HUES48 (cell line): ENCODE data around the gene VWA2.
A peak's percentile ranks its signal among the peaks of the same experiment; 100 is the strongest.

ENCODE experiments used
- H3K27ac ChIP-seq: one replicate; pipeline ENCODE4 v1.7.0; 2013; ENCODE audit warnings: low read depth, low read length, inconsistent platforms
- H3K27me3 ChIP-seq: 2 replicates; pipeline ENCODE4 v1.6.1; 2013; ENCODE audit warnings: mild to moderate bottlenecking, low read length; ENCODE audit not compliant: control insufficient read depth, insufficient read depth
- H3K36me3 ChIP-seq: 2 replicates; pipeline ENCODE4 v1.6.1; 2013; ENCODE audit warnings: low read length; ENCODE audit not compliant: control insufficient read depth, insufficient read depth
- H3K4me1 ChIP-seq: 2 replicates; pipeline ENCODE4 v1.6.1; 2013; ENCODE audit warnings: mild to moderate bottlenecking, low read length; ENCODE audit not compliant: control insufficient read depth, insufficient read depth
- H3K4me3 ChIP-seq: 2 replicates; pipeline ENCODE4 v1.5.1; 2013; ENCODE audit warnings: mild to moderate bottlenecking, low read depth, low read length
- H3K9ac ChIP-seq: 2 replicates; pipeline ENCODE4 v1.6.1; 2013; ENCODE audit warnings: mild to moderate bottlenecking, low read depth, low read length, moderate library complexity
- H3K9me3 ChIP-seq: 2 replicates; pipeline ENCODE4 v1.6.1; 2013; ENCODE audit warnings: low read length; ENCODE audit not compliant: control insufficient read depth, insufficient read depth

The VWA2 gene

DNA sequence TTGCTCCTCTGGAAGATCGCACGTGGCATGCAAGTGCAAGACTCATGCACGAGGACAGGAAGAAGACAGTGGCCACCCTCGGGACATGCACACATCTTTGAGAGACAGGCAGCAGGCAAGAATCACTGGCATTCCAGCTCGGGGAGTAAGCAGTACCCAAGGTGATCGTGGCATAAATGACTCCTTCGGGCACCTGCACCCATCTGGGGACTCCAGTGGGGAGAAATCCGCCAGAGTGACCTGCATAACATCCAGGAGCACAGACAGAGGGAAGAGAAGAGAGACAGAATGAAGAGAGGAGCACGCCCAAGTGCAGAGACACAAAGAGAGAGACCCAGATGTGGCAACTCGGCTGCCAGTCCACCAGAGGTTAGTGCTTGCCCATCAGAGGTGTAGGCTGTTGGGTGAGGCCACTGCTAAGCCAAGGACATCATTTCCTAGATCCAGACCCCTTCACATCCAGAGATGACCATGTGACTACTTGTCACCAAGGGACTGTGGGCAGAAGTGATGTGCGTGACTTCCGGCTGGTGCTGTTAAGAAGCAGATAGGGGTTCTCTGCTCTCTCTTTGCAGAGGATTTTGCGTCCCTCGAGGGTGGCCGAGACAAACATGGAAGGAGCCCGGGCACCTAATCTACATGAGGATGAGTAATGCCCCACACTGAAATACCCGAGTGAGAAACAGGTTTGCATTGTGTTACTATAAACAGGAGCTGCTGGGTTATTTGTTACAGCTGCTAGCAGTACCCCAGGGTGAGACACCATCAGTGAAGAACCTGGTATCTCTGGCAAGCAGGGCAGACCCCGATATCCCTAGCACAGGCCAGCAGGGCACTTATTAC lies 80.6 kb downstream of the VWA2 start:
- Histone ChIP-seq H3K27ac (no peak overlapping the region), H3K27me3 (no peaks in the 10 kb centered on the region), H3K9ac (no peak overlapping the region), H3K36me3 (no peaks in the 10 kb centered on the region), H3K4me1 (peaks cover 7% of the 10 kb centered on the region), H3K4me3 (no peak overlapping the region), H3K9me3 (no peaks in the 10 kb centered on the region)

DNA sequence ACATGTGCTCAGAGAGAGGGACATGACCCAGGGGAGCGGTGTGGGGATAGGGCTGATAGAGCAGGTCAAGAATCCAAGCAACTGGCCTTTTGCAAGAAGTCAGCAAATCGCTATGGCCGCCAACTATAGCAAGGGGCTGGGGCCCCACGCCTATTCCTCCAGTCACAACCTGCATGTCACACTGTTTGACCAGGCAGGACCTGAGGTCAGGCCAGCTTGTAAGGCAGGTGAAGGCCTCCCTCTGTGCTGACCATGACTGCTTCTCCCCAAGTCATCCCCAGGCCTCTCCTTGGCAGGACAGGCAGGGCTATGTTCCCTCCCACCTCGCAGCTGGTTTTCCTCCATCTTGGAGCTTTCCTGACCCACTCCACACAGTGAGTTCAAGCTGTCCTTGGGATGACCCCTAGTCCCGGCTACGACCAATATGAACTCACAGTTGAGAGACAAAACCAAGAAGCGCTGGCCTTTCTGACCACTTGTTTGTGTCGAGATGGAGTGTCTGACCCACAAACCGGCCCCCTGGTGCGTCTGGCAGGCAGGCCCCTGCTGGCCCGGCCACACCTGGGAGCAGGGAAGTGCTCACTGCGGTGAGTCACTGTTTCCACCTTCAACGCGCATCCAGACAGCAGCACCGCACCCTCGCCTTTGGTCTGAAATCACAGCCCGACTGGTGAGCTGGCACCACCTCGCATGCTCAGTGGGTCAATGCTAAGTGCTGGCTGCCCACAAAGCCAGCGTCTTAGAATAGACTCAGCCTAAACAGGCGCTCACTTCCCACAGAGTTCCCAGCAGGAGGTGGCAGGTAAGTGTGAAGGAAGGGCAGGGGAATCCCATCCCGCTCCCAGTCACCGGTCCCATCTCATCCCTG lies 81.4 kb downstream of the VWA2 start:
- Histone ChIP-seq H3K36me3 (no peaks in the 10 kb centered on the region), H3K9me3 (no peaks in the 10 kb centered on the region), H3K4me1 (peaks cover 7% of the 10 kb centered on the region), H3K4me3 (no peak overlapping the region), H3K9ac (no peak overlapping the region), H3K27ac (peak overlapping the region; percentile 41), H3K27me3 (no peaks in the 10 kb centered on the region)

DNA sequence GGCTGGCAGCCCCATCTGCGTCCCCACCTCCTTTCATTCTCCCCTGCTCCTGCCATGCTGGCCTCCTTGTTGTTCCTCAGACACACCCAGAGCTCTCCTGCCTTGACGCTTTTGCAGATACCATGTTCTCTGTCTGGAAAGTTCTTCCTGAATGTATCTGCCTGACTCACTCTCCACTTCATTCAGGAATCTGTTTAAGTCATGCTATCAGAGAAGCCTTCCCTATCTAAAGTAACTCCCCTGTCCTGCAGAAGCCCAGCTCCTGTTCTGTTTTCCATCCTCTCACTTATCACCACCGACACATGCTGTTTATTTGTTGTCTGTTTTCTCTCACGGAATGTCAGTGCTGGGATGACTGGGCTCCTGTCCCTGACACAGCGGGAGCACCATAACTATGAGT lies 83.3 kb downstream of the VWA2 start:
- no peak overlapping the region for H3K4me3 ChIP-seq
- H3K27me3 ChIP-seq, result no peaks in the 10 kb centered on the region
- no peaks in the 10 kb centered on the region for H3K36me3 ChIP-seq
- no peak overlapping the region for H3K9ac ChIP-seq
- H3K9me3 ChIP-seq, result no peaks in the 10 kb centered on the region
- no peak overlapping the region for H3K27ac ChIP-seq
- H3K4me1 ChIP-seq, result peaks cover 7% of the 10 kb centered on the region

DNA sequence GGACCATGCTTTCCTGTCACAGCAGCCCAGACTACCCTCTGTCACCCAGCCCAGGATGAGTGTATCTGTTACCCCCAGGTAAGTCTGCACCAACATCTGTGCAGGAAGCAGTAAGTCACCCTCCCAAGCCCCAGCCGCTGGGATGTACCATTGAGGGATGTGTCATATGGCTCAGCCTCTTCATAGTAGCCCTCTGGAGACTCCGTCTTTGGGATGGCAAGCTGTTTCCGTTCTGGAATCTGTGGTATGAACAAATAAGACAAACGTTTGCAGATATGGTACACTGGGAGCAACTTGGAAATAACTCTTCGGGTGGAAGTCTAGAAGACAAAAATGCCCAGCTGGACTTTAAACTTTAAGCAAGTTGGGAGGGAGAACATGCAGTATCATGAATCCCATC lies 84.0 kb downstream of the VWA2 start:
- Histone ChIP-seq H3K4me3 (no peak overlapping the region), H3K36me3 (no peaks in the 10 kb centered on the region), H3K9ac (no peak overlapping the region), H3K27ac (no peak overlapping the region), H3K9me3 (no peaks in the 10 kb centered on the region), H3K27me3 (no peaks in the 10 kb centered on the region), H3K4me1 (peaks cover 7% of the 10 kb centered on the region)

DNA sequence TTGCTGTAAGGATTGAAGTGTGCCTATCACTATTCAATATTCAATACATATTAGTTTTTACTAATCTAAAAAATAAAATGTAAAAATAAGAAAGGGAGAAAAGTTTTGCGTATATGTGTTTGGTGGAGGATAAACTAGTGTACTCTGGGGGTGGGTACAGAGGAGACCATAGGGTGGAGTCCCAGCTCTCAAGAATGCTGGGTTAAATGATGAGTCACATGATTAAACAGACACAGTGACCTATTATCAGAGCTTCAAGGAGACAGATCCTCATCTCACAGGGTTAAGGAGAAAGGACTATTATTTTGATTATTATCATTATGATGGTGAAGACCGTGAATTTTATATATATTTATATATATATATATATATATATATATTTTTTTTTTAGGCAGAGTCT lies 87.7 kb downstream of the VWA2 start:
- Histone ChIP-seq H3K9ac (no peak overlapping the region), H3K9me3 (no peaks in the 10 kb centered on the region), H3K4me1 (no peaks in the 10 kb centered on the region), H3K27ac (no peak overlapping the region), H3K27me3 (no peaks in the 10 kb centered on the region), H3K4me3 (no peak overlapping the region), H3K36me3 (no peaks in the 10 kb centered on the region)

DNA sequence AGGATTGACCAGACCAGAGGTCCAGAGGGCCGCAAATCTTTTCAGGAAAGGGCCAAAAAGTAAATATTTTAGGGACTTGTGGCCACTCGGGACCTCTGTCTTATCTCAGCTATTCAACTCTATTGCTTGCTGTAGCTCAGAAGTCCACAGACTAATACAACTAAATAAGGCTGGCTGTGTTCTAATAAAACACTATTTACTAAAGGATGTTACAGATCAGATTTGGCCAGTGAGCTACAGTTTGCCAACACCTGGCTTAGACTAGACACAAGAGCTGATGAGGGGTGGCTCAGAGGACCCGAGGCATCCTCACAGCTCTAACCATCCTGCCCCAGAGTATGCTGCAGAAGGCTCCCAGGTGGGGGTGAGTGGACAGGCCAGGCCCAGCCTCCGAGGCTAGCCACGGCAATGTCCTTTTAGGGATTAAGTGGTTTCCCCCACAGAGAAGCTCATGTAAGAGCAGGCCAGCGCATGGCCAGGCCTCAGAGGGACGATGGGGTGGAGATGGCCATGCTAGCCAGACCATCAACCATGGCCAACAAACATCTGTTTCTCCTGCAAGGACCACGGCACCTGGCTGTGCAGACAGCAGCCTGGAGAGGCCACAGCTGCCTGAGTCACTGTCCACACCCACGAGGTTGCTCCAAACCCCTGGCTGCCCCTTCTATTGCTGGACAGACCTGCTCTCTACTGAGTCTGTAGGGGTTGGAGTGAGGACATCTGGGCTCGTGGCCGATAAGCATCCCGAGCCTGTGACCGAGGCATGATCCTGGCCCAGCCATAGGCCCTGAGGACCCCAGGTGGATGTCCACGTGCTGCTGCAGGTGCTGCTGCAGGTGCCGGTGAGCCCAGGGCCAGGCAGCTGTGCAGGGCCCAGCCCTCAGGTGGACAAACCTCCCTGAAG lies 88.7 kb downstream of the VWA2 start:
- Histone ChIP-seq H3K4me1 (no peaks in the 10 kb centered on the region), H3K4me3 (no peak overlapping the region), H3K27me3 (no peaks in the 10 kb centered on the region), H3K9me3 (no peaks in the 10 kb centered on the region), H3K9ac (no peak overlapping the region), H3K27ac (no peak overlapping the region), H3K36me3 (no peaks in the 10 kb centered on the region)

DNA sequence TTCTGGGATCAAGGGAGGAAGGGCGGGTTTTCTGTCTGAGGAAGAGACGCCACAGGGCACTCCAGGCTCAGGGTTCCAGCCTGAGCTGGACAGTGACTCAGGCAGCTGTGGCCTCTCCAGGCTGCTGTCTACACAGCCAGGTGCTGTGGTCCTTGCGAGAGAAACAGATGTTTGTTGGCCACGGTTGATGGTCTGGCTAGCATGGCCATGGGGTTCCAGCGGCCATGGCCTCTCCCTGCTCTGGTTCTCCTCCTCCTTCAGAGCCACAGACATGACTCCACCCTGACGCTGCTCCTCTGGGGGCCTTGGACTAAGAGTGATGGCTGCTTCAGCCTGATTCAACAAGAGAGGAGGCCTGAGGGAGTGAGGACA lies 89.4 kb downstream of the VWA2 start:
- Histone ChIP-seq H3K27me3 (no peaks in the 10 kb centered on the region), H3K4me3 (no peak overlapping the region), H3K9me3 (no peaks in the 10 kb centered on the region), H3K36me3 (no peaks in the 10 kb centered on the region), H3K9ac (no peak overlapping the region), H3K27ac (no peak overlapping the region), H3K4me1 (no peaks in the 10 kb centered on the region)

DNA sequence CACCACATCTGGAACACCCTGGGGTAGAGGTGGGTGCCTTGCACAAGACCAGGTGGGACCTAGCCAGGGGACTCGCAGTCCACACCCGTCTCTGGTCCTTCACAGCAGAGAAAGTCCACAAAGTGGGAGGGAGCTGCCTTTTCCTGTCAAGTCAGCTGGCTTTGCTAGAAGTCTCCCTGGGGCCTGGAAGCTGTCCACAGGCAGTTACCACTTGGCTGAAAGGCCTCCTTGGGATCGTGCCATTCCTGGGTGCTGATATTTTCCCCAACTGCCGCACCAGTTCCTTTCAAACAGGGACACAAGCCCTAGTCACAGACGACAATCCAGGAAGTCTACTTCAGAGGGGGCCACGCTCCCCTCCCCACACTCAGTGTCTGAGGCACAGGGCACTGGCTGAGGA lies 89.8 kb downstream of the VWA2 start:
- Histone ChIP-seq H3K36me3 (no peaks in the 10 kb centered on the region), H3K4me3 (no peak overlapping the region), H3K27me3 (no peaks in the 10 kb centered on the region), H3K27ac (no peak overlapping the region), H3K4me1 (no peaks in the 10 kb centered on the region), H3K9ac (no peak overlapping the region), H3K9me3 (no peaks in the 10 kb centered on the region)

DNA sequence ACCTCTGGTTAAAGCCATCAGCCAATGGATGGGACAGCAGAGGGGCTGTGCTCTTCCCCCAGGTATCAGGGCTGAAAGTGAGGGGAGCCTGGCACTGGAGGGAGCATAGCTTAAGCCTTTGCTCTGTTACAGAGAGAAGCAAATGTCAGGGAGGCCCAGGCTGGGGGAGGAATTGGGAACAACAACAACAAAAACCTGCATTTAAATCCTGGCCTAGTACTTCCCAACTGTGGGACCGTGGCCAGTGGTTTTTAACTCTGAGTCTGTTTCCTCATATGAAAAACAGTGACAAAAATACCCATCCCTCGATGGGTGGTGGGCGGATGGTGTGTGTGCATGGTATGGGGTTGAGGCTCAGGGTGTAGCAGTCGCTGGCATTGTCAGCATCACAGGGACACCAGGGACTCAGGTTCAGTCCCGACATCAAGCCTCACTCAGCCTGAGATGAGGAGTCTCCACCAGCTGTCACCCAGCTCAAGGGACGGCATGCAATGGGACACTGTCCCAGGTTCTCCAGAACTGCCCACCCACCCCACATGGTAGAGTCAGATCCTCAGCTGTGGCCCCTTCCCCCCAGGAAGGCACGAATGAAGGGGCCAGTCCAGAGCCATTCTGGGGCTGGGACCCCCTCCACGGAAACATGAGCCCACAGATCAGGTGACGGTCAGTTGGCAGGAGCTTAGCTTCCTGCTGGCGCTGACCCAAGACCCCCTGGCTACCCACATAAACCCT lies 90.7 kb downstream of the VWA2 start:
- H3K9ac ChIP-seq, result no peak overlapping the region
- H3K36me3 ChIP-seq, result no peaks in the 10 kb centered on the region
- no peak overlapping the region for H3K27ac ChIP-seq
- H3K27me3 ChIP-seq, result no peaks in the 10 kb centered on the region
- H3K4me1 ChIP-seq, result no peaks in the 10 kb centered on the region
- H3K4me3 ChIP-seq, result no peak overlapping the region
- no peaks in the 10 kb centered on the region for H3K9me3 ChIP-seq
